ENCODE measurements around the gene POLR1A. TPM values are rescaled to one million over a fixed set of nuclear protein-coding genes. Genes with fewer than 3 reads are reported as not detected.

The POLR1A gene
- total RNA-seq, 1 experiment from 2014 or later, result 62.6 TPM

DNA sequence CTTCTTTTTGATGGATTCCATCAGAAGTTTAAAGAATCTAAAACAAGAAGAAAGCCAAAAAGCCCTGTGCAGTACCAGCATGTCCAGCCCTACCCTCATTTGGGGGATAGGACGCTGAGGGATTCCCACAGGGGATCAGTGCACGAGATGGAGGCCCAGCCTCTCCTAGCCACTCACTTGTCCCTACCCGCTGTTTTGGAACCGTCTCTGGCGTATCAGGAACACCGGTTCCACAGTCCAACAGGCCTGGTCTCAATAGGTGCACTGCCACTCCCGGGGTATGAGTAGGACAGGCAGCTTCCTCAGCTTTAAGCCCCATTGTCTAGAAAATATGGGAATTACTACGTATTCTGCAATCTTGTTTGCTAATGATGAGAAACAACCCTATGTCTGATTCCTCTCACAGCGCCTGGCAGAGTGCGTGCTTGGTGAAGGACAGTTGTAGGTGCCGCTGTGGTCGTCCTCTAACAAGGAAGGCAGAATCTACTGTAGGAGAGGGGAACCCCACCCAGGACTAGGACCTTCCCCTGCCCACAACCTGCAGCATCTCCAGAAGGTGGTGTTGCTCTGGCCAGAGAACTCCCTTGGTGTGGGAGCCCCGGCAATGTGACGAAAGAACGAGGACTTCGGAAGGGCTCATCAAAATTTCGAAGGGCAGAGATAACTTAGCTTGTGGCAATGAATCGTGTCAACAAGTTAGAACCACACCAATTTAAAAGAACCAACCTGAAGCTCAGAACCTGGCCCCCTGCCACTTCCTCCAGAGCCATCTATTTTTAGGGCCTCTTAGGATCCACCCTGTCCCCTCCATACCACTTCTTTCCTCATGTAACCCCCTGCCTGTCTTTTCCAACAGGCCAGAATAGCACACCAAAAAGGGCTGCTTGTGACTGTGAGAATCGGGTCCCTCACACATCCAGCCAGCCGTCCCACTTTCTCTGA lies 71.7 kb downstream of the POLR1A start:
- BruUV-seq (replicated peaks), result no TSS peak
- Histone ChIP-seq H3K4me3 (ENCODE audit: low read depth in 2 of 2, low read length in 2 of 2) (no peak overlapping the region), H3K9me3 (ENCODE audit: control insufficient read depth, insufficient read depth, low read depth, low read length) (no peaks in the 10 kb centered on the region), H3K27me3 (ENCODE audit: control insufficient read depth, insufficient read depth, low read length) (no peaks in the 10 kb centered on the region), H3K36me3 (ENCODE audit: control insufficient read depth, insufficient read depth, low read length) (peaks cover 8% of the 10 kb centered on the region), H3K4me1 (ENCODE audit: control insufficient read depth, insufficient read depth, low read length) (no peaks in the 10 kb centered on the region; the same call in 1 of the 2 replicates), H3K27ac (ENCODE audit: low read length) (no peak overlapping the region)
- in situ Hi-C loops (cut with HindIII; ENCODE audit: low pct_unique_long_range_greater_than_20kb, low sequenced_read_pairs) (no loop called here), intact Hi-C loops (cut with micrococcal nuclease; ENCODE audit: unreplicated experiment) (no loop called here)
- DNase-seq (ENCODE audit: low read depth, low spot score) (no peak), ATAC-seq (no peak)
- POLR2A ChIA-PET, result no interaction called here
- no peak for TF ChIP-seq SIN3A (IDR thresholded peaks at IDR 0.05; ENCODE audit: borderline replicate concordance, insufficient read depth, low read depth, low read length)
- no peak for TF ChIP-seq POLR2AphosphoS5 (IDR thresholded peaks at IDR 0.05; ENCODE audit: low read depth, low read length)
- no peak for TF ChIP-seq CTCF (IDR thresholded peaks at IDR 0.05)
- no peak for TF ChIP-seq TCF7L2 (IDR thresholded peaks at IDR 0.05; ENCODE audit: low read depth, low read length)
- TF ChIP-seq, protein P1, sequence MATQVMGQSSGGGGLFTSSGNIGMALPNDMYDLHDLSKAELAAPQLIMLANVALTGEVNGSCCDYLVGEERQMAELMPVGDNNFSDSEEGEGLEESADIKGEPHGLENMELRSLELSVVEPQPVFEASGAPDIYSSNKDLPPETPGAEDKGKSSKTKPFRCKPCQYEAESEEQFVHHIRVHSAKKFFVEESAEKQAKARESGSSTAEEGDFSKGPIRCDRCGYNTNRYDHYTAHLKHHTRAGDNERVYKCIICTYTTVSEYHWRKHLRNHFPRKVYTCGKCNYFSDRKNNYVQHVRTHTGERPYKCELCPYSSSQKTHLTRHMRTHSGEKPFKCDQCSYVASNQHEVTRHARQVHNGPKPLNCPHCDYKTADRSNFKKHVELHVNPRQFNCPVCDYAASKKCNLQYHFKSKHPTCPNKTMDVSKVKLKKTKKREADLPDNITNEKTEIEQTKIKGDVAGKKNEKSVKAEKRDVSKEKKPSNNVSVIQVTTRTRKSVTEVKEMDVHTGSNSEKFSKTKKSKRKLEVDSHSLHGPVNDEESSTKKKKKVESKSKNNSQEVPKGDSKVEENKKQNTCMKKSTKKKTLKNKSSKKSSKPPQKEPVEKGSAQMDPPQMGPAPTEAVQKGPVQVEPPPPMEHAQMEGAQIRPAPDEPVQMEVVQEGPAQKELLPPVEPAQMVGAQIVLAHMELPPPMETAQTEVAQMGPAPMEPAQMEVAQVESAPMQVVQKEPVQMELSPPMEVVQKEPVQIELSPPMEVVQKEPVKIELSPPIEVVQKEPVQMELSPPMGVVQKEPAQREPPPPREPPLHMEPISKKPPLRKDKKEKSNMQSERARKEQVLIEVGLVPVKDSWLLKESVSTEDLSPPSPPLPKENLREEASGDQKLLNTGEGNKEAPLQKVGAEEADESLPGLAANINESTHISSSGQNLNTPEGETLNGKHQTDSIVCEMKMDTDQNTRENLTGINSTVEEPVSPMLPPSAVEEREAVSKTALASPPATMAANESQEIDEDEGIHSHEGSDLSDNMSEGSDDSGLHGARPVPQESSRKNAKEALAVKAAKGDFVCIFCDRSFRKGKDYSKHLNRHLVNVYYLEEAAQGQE (IDR thresholded peaks at IDR 0.05; ENCODE audit: insufficient read depth in 1 of 2, low read depth in 2 of 2, low read length in 1 of 2), result no peak
- CTCF ChIA-PET, result no interaction called here

DNA sequence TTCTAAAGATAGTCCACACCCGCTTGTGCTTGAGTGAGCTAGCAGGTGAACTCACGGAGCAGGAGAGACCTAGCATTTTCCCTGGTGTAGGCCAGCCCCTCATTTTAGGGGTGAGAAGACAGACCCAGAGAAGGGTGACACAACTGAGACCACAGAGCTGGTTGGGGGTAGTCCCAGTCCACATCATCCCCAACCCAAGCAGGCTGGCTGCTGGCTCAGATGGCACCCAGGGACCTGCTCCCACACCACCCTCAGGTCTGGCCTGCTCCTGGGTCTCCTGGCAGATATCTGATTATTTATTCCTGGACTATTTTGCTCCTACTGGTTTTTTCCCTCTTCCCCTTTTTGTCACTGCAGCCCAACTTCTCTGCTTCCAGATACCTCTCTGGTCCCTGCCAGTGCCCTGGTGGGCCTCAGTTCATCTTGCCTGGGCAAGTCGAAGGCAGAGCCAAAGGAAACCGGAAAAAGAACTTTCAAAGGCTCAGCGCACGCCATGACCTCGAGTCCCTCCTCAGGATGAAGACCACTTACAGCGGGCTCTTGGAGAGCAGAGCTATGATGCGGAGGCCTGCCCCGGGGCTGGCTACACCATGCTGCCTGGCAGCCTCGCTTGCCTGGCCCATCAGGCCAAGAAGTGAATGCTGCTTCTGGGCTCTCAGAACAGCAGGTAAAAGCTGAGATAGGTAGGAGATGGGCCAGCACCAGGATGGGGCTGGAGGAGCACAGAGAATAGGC lies 72.7 kb downstream of the POLR1A start:
- no peak for DNase-seq (ENCODE audit: low read depth, low spot score)
- BruUV-seq (replicated peaks), result no TSS peak
- Histone ChIP-seq H3K27me3 (ENCODE audit: control insufficient read depth, insufficient read depth, low read length) (no peaks in the 10 kb centered on the region), H3K4me3 (ENCODE audit: low read depth in 2 of 2, low read length in 2 of 2) (no peak overlapping the region), H3K27ac (ENCODE audit: low read length) (no peak overlapping the region), H3K4me1 (ENCODE audit: control insufficient read depth, insufficient read depth, low read length) (no peaks in the 10 kb centered on the region; the same call in 1 of the 2 replicates), H3K9me3 (ENCODE audit: control insufficient read depth, insufficient read depth, low read depth, low read length) (no peaks in the 10 kb centered on the region), H3K36me3 (ENCODE audit: control insufficient read depth, insufficient read depth, low read length) (peaks cover 8% of the 10 kb centered on the region)
- ChIA-PET POLR2A (no interaction called here), CTCF (no interaction called here)
- ATAC-seq, result no peak
- TF ChIP-seq, protein P1 (IDR thresholded peaks at IDR 0.05; ENCODE audit: insufficient read depth in 1 of 2, low read depth in 2 of 2, low read length in 1 of 2), result no peak
- TF ChIP-seq CTCF (IDR thresholded peaks at IDR 0.05), result no peak
- no peak for TF ChIP-seq SIN3A (IDR thresholded peaks at IDR 0.05; ENCODE audit: borderline replicate concordance, insufficient read depth, low read depth, low read length)
- TF ChIP-seq TCF7L2 (IDR thresholded peaks at IDR 0.05; ENCODE audit: low read depth, low read length), result no peak
- intact Hi-C loops (cut with micrococcal nuclease; ENCODE audit: unreplicated experiment) (no loop called here), in situ Hi-C loops (cut with HindIII; ENCODE audit: low pct_unique_long_range_greater_than_20kb, low sequenced_read_pairs) (no loop called here)

Data from Panc1 (cell line).